KBM-7 (cell line): ENCODE data around the gene CCDC34.

Experiments used
- DNase-seq: peaks from one replicate; pipeline ENCODE4 v3.0.0-alpha.2; 2015
- in situ Hi-C: fragments of 300-500 bp; cut with MboI; formaldehyde crosslinking; loops from 2 replicates; pipeline ENCODE4 v1.14.3; 2020; ENCODE audit warnings: low sequenced_read_pairs, low pct_unique_long_range_greater_than_20kb, mixed read lengths

The CCDC34 gene

GRCh38 chr11:27297616-27298015 lies 65.4 kb downstream of the CCDC34 start:
- no peak for DNase-seq
- in situ Hi-C loops = no loop called here

GRCh38 chr11:27296497-27296896 lies 66.5 kb downstream of the CCDC34 start:
- in situ Hi-C loops = no loop called here
- DNase-seq = peak; percentile 15

GRCh38 chr11:27295928-27296327 lies 67.1 kb downstream of the CCDC34 start:
- in situ Hi-C loops = no loop called here

GRCh38 chr11:27294654-27295053 lies 68.4 kb downstream of the CCDC34 start:
- in situ Hi-C loops = no loop called here
- no peak for DNase-seq

More at GRCh38 chr11:27295928-27296327, 67.1 kb downstream of the CCDC34 start:
- no peak for DNase-seq

GRCh38 chr11:27293515-27294417 lies 69.2 kb downstream of the CCDC34 start:
- no peak for DNase-seq
- in situ Hi-C loops = no loop called here

- DNase-seq = no peak
- in situ Hi-C loops = no loop called here
Measured at GRCh38 chr11:27292637-27293010, 70.4 kb downstream of the CCDC34 start.

GRCh38 chr11:27291954-27292636 lies 70.9 kb downstream of the CCDC34 start:
- no peak for DNase-seq

GRCh38 chr11:27291302-27291889 lies 71.6 kb downstream of the CCDC34 start:
- peak; percentile 8 for DNase-seq
- in situ Hi-C loops = no loop called here

More at GRCh38 chr11:27291954-27292636, 70.9 kb downstream of the CCDC34 start:
- in situ Hi-C loops = no loop called here

- no peak for DNase-seq
- in situ Hi-C loops = no loop called here
Measured at GRCh38 chr11:27290261-27291050, 72.6 kb downstream of the CCDC34 start.
